Fibroblast of lung (primary cell): ENCODE data around the gene ZNF692.

ENCODE experiments used
- EZH2 ChIP-seq: IDR thresholded peaks from 2 replicates; pipeline ENCODE4 v1.5.1; 2012; ENCODE audit warnings: low read length, control low read depth, mild to moderate bottlenecking; ENCODE audit errors: missing control alignments
- TF ChIP-seq, protein P1 (sequence below), 2 donors: IDR thresholded peaks in 1 of 2; conservative IDR thresholded peaks in 1 of 2; 1 replicate in 1 of 2; 2 replicates in 1 of 2; pipeline ENCODE4 v1.5.1; 2011 to 2012; ENCODE audit warnings: low read length in 2 of 2, control low read depth in 1 of 2, inconsistent platforms in 1 of 2, low read depth in 1 of 2, mild to moderate bottlenecking in 1 of 2

DNA sequence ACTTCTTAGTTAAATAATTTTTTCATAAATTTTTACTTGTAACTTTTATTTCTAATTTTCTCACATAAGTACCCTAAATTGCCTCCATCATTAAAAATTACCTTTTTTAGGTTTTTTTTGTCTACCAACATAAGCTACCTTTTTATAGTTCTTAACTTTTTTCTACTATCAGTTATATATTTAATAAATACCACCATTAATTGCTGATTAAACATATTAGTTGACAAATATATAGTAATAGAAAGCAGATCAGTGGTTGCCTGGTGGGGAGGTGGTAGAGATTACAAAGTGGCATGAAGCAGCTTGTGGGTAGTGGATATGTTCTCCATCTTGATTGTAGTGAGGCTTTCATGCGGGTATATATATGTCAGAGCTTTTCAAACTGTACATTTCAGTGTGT, 27.0 kb downstream of the ZNF692 start:
- TF ChIP-seq, protein P1, sequence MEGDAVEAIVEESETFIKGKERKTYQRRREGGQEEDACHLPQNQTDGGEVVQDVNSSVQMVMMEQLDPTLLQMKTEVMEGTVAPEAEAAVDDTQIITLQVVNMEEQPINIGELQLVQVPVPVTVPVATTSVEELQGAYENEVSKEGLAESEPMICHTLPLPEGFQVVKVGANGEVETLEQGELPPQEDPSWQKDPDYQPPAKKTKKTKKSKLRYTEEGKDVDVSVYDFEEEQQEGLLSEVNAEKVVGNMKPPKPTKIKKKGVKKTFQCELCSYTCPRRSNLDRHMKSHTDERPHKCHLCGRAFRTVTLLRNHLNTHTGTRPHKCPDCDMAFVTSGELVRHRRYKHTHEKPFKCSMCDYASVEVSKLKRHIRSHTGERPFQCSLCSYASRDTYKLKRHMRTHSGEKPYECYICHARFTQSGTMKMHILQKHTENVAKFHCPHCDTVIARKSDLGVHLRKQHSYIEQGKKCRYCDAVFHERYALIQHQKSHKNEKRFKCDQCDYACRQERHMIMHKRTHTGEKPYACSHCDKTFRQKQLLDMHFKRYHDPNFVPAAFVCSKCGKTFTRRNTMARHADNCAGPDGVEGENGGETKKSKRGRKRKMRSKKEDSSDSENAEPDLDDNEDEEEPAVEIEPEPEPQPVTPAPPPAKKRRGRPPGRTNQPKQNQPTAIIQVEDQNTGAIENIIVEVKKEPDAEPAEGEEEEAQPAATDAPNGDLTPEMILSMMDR (conservative IDR thresholded peaks at IDR 0.05 in 1 of 2, IDR thresholded peaks at IDR 0.05 in 1 of 2; ENCODE audit: low read depth in 1 of 2, low read length in 2 of 2), result no peak
- TF ChIP-seq EZH2, result no peak
